ENCODE measurements around the gene MTRF1L.
"Not testable (repeated sequence)": the region's sequence is repeated elsewhere in the genome, so short reads cannot be mapped to it uniquely, and the experiment has no call there.

The MTRF1L gene

DNA sequence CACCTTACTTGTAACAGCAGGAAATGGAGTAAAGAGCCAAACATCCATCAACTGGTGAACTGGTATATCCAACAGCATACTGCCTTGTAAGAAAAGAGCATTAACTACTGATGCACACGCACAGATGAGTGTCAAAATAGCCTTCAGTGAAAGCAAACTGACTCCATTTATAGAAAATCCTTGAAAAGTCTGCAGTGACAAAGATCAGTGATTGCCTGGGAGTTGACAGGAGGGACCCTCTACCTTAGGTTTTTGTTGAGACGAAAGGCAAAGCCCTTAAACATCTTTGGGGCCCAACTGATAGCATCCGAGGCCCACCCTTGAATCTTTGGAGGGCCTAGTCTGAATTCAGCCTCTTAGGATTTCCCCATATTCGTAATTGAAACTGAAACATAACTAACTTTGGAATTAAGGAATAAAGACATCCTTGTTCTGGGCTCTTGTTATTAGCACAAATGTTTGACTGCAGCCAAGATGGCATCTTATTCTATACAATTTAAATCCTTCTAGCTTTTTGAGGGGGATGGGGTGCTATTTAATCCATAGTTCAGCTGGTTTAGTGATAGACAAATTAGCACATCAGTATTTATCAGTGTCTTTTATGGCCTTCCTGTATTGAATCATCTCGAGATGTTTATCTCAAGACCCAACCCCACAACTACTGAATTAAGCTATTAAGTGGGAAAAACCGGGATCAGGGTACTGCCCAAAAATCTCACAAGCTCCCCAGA lies 32.7 kb downstream of the MTRF1L start:
- no peak for DNase-seq

DNA sequence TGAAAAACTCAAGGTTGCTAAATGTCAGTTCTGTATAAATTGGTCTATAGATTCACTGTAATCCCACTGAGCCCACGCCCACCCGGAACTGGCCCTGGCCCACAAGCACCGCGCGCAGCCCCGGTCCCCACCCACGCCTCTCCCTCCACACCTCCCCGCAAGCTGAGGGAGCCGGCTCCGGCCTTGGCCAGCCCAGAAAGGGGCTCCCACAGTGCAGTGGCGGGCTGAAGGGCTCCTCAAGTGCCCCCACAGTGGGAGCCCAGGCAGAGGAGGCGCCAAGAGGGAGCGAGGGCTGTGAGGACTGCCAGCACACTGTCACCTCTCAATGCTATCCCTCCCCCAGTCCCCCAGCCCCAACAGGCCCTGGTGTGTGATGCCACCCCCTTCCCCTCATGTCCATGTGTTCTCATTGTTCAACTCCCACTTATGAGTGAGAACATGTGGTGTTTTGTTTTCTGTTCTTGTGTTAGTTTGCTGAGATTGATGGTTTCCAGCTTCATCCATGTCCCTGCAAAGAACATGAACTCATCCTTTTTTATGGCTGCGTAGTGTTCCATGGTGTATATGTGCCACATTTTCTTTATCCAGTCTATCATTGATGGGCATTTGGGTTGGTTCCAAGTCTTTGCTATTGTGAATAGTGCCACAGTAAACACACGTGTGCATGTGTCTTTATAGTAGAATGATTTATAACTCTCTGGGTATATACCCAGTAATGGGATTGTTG lies 36.2 kb downstream of the MTRF1L start:
- DNase-seq, result not testable (repeated sequence)

DNA sequence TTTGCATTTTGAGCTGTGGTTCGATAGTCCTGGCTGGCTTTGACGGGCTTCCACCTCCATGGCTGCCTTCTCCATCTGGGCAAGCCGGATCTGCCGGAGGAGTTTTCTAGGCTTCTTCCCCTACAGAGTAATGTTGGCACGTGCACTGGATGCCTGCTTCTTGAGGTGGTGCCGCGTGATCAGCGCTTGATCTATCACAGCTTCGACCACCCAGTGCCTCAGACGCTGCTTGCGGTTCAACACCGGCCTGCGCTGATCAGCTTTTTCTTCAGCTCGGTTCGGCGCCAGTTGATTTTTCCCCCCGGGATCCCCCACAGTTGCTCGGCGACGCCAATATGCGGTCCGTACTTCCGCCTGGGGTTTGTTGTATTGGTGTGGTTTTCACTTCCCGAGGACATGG lies 43.2 kb downstream of the MTRF1L start:
- no peak for DNase-seq

DNA sequence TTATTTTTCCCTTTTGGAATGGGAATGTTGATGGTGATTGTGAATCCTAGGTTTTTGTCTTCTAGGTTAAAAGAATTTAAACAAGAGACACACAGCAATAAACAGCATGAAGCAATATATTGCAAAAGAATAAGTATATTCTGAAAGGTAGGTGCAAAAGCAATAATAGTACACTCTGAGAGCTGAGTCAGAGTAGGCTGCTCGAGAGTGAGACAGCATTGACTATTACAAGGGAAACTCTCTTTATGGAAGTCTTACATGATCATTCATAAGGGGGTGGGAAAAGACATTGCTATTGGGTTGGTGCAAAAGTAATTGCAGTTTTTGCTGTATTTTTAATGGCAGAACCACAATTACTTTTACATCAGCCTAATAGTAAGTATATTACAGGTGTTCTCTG lies 44.7 kb downstream of the MTRF1L start:
- DNase-seq, result no peak

DNA sequence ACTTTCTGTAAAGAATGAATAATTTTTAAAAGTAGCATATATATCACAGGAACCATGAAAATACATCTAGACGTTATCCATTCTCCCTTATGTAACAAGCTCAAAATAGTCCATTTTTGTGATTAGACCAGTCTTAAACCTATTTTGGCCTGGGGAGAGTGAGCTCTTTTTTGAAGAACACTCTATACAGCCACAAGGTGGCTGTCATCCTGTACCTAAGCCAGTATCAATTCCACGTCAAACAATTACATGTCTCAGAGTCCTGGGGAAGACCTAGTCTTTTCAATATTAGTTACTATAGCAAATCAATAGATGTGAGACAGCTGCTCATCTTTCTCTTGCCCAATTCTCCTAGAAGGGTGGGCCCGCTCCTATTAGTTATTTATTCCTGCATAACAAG lies 48.1 kb downstream of the MTRF1L start:
- no peak for DNase-seq

DNA sequence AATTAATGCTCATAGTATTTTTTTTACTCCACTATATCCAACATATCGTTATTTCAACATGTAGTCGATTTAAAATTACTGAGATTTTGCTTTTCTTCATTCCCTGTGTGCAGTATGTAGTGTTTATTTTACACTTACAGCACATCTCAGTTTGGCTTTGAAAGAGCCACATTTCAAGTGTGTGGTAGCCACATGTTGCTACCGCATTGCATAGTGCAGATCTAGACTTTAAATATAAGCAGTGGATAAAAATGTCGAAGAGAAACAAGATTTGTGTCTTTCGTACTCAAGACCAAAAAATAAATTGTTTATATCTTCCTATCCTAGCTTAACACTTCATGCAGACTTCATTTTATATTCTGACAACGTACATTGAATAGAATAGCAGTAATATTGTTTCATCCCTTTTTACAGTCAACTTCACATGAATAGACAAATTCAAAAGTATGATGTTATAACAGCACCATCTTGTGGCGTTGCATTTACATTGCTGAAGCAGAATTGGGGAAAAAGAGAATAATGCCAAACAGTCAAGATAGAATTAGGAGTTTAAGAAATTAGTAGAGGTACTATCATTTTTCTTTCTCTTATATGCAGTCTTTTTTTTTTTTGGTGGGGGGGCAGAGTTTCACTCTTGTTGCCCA lies 49.5 kb downstream of the MTRF1L start:
- DNase-seq, result no peak

DNA sequence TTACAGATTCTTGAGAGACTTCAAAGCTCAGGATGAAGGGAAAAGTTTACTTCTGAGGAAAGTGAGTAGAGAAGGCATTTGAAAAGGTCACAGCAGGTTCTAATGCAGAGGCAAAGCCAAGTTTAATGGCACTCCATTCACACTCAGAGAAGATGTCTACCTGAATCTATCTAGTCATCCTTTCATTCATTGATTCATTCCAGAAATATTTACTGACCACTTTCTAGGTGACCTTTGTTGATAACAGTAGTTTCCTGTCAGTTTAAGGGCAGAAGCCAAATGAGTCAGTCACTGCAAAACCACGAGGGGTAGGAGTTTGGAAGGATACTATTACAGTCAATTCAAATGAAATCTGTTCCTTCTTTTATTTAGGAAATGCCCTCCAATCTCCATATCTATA lies 50.5 kb downstream of the MTRF1L start:
- DNase-seq, result no peak

DNA sequence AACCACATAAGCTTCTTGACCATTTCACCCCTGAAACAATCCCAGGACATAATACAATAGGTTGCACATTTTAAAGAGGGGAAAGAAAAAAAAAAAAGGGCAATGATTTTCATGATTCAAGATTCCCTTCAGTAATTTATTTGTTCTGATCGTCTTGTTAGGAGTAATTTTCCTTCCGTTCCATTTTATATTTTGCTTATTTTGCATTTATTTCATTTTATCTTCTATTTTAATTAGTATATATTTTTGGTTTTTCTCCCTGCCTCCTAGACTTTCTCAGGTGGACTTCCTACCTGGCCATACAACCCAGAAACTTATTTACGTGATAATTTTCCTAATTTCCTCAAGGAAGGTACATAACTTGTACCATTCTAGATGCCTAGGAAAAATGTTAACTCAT lies 52.3 kb downstream of the MTRF1L start:
- DNase-seq, result no peak

DNA sequence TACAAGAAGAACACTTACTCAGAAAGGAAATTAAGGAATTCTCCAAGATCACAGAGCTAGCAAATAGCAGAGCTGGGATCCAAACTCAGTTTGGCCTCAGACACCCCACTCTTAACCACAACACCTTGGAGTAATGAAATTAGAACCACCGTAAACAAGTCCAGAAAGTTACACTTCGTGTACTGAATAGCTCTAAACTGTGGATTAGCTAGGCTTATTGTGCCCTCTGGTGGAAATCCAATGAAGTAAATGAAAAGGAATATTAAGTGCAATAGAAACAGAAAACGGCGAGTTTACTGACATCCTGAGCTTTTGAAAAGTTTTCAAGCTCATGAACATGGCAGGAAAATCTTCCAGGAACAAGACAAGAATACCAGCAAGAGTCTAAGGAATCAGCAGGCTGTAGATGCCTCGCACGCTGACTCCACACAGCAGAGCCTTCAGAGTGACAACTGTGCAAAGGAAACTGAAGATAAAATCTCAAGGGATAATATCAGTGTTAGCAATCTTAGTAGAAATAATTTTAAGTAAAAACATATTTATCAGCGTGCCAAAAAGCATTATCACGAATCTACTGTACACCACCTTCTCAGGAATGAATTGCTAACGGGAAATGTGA lies 54.2 kb downstream of the MTRF1L start:
- no peak for DNase-seq

DNA sequence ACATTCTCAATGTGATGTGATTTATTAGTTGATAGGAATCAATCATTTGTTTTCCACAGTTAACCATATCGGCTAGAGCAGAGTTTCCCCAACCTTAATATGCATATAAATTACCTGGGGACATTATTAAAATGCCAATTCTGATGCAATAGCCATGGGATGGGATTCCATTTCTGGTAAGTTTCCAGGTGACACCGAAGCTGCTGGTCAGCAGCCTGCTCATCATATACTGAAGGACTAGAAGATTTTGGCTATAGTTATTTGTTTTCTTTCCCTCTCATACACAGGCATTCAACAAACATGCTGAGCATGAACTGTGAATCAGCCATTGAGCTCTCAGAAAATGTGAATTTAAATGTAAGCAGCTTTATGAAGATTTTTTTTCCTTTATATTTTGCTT lies 55.5 kb downstream of the MTRF1L start:
- DNase-seq, result no peak

DNA sequence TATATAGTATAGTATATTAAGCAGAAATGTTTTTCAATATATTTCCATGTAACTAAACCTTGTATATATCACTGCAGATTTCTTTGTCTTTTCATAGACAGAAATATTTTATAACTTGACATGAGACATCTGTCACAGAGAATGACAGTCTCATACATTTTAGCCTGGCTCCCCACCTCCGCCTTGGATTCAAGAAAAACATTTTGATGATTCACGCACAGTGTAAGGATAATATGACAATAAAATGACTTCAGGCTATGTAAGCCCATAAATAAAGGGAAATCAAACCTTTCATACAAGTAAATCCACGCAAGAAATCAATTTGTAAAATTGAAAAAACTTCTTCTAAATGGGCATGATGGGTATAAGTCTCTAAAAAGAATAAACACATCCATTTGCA lies 56.0 kb downstream of the MTRF1L start:
- no peak for DNase-seq

DNA sequence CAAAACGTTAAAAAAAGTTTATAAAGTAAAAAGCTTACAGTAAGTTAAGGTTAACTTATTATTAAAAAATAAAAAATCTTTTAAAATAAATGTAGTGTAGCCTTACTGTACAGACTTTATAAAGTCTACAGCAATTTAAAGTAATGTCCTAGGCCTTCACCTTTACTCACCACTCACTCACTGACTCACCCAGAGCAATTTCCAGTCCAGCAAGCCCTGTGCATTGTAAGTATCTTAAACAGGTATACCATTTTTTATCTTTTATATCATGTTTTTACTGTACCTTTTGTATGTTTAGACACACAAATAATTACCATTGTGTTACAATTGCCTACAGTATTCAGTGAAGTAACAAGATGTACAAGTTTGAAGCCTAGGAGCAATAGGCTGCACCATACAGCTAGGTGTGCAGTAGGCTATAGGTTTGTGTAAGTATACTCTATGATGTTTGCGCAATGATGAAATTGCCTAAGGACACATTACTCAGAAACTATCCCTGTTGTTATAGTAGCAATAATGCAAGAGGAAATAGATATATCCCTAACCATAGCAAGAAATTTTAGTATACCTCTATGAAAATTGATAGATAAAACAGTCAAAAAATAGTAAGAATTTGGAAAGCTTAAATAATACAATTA lies 59.1 kb downstream of the MTRF1L start:
- no peak for DNase-seq

DNA sequence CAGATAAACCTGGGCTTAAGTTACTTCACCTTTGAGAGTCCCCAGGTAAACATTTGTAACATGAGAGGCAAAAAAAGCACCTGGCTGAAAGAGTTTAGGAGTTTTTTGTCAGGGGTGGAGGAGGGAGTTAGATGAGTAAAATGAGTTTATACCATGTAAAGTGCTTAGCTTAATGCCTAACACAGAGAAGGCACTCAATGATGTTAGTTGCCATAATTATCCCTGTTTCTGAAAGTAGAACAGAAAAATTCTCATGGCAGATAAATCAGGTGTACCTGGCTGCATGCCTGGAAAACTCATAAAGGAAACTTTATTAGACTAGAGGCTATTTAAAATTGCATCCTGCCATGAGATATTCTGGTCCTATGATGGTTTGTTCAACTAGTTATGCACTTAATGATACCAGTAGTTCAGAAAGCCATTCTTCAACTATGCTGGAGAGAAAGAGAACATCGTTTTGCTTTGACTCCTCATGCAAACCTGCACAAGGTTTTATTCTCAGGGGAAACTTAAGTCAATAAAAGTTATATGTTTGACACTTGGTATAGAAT lies 60.1 kb downstream of the MTRF1L start:
- no peak for DNase-seq

DNA sequence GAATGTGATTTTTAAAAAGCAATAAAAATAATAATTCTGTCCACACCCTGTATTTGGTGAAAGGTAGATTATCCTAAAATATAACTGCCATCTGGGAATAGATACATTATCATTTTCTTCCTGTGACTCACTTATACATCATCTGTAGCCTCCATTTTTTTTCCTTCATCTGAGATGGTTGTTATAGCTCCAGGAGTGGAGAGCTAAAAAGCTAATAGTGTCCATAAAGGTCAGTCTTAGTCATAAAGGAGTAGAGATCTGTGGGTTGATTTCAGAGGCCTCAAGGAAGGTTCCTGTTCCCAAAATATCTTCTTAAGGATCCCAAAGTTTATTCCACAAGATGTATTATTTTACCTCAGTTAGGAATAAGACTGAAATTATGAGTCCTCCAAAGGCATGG lies 60.8 kb downstream of the MTRF1L start:
- DNase-seq, result no peak
